ENCODE data around the gene CTRB1. TPM values are rescaled to one million over a fixed set of nuclear protein-coding genes. Genes with fewer than 3 reads are reported as not detected.

CTRB1 gene
- total and polyA plus RNA-seq, 2 of the 13 experiments (the other 11 are each of a cell fraction or from before 2014, with no cell fraction given) = not detected

GRCh38 chr16:75226550-75227360, 8.0 kb downstream of the CTRB1 start (continued):
- TF ChIP-seq BRF2 (CRISPR knock-in tag; IDR thresholded peaks at IDR 0.05) = no peak
- no peak for TF ChIP-seq ZNF782 (CRISPR knock-in tag; IDR thresholded peaks at IDR 0.05; ENCODE audit: borderline replicate concordance)
- TF ChIP-seq ZSCAN20 (CRISPR knock-in tag; IDR thresholded peaks at IDR 0.05; ENCODE audit: borderline replicate concordance) = no peak
- peak; percentile 2; the same call in 1 of the 2 replicates for TF ChIP-seq ZBTB38 (CRISPR knock-in tag; IDR thresholded peaks at IDR 0.05)
- TF ChIP-seq ZNF512B (CRISPR knock-in tag; IDR thresholded peaks at IDR 0.05; ENCODE audit: borderline replicate concordance) = no peak
- TF ChIP-seq JUN (CRISPR knock-in tag; IDR thresholded peaks at IDR 0.05) = no peak
- TF ChIP-seq HES4 (CRISPR knock-in tag; IDR thresholded peaks at IDR 0.05; ENCODE audit: borderline replicate concordance) = no peak
- no peak for TF ChIP-seq ZNF644 (CRISPR knock-in tag; IDR thresholded peaks at IDR 0.05; ENCODE audit: low read depth)
- no peak for TF ChIP-seq E2F2 (CRISPR knock-in tag; IDR thresholded peaks at IDR 0.05; ENCODE audit: borderline replicate concordance)
- TF ChIP-seq XRCC5 (optimal IDR thresholded peaks at IDR 0.05; ENCODE audit: low read length) = peak; percentile 45
- TF ChIP-seq PLRG1 (conservative IDR thresholded peaks at IDR 0.05) = no peak
- no peak for TF ChIP-seq NONO (IDR thresholded peaks at IDR 0.05)
- no peak for TF ChIP-seq NONO (CRISPR knock-in tag; conservative IDR thresholded peaks at IDR 0.05)
- TF ChIP-seq PRPF4 (IDR thresholded peaks at IDR 0.05; ENCODE audit: low read depth, low read length, poor library complexity, severe bottlenecking) = no peak
- TF ChIP-seq ZNF331 (CRISPR knock-in tag; IDR thresholded peaks at IDR 0.05) = no peak
- no peak for TF ChIP-seq HBP1 (CRISPR knock-in tag; IDR thresholded peaks at IDR 0.05; ENCODE audit: low read depth)
- no peak for TF ChIP-seq SRSF4 (IDR thresholded peaks at IDR 0.05; ENCODE audit: low read depth, low read length, poor library complexity, severe bottlenecking)
- TF ChIP-seq ZNF761 (CRISPR knock-in tag; conservative IDR thresholded peaks at IDR 0.05) = no peak
- no peak for TF ChIP-seq IRX3 (CRISPR knock-in tag; IDR thresholded peaks at IDR 0.05; ENCODE audit: borderline replicate concordance, low read depth)
- peak; percentile 42; the same call in 1 of the 2 replicates for TF ChIP-seq MYC (CRISPR knock-in tag; IDR thresholded peaks at IDR 0.05; ENCODE audit: borderline replicate concordance)
- TF ChIP-seq HNRNPL (IDR thresholded peaks at IDR 0.05; ENCODE audit: low read depth, low read length) = peak; percentile 80
- no peak for TF ChIP-seq THAP8 (CRISPR knock-in tag; IDR thresholded peaks at IDR 0.05; ENCODE audit: borderline replicate concordance)
- TF ChIP-seq ZNF790 (CRISPR knock-in tag; IDR thresholded peaks at IDR 0.05; ENCODE audit: borderline replicate concordance) = no peak
